NCI-H2107 treated with DMSO at 0.1 percent for 48 hours (cell line): ENCODE measurements around the gene SENP1.
"Not testable (repeated sequence)": the region's sequence is repeated elsewhere in the genome, so short reads cannot be mapped to it uniquely, and the experiment has no call there.

ENCODE experiments used
- DNase-seq: peaks from one replicate; lab custom pipeline; 2025; ENCODE audit not compliant: unreplicated experiment; lab: John Stamatoyannopoulos, UW

SENP1 gene

GRCh38 chr12:48115957-48116356 is 10.1 kb upstream of the SENP1 start:
- no peak for DNase-seq

GRCh38 chr12:48111312-48111693 is 5.4 kb upstream of the SENP1 start:
- not testable (repeated sequence) for DNase-seq

- no peak for DNase-seq
Observed at GRCh38 chr12:48110691-48111311, 4.9 kb upstream of the SENP1 start.

- DNase-seq = no peak
Observed at GRCh38 chr12:48109424-48109823, 3.5 kb upstream of the SENP1 start.

DNA sequence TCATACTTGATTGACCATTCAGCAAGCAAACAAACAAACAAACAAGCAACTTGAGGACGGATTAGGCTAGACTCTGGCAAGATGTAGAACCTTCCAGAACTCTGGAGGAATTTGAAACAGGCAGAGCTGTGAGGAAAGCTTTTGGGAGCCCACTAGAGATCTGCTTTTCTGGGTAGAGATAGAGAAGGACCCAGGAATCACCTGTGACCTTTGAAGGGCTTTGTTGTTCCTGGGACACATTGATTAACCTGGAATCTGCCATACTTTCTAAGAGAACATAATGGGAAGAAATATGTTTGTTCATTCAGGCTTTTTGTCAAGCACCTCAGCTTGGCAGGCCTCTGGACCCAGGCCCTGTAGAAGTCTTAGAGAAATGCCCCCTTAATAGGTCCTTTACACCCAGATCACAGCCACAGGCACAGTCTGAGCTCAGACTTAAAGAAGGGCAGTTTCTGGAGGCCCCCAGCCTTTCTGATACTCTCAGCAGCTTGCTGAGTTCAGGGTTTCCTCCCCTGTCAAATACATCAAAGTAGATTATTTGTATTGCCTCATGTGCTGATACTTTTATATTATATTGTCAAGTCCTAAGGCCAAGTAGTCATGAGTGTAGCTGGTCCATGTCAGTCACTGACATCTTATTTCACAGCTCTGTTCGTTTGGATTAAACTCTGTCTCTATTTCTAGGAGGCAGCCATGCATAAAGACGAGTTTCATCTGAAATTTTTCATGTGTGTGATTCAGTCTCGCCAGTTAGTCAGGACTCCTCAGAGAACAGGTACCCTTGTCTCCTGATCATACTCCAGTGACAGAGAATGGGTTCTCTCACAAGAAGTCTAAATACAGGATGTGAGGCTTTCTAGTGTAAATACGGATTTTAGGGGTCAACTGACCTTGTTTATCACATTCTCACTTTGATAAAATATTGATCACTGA is 1.1 kb upstream of the SENP1 start:
- no peak for DNase-seq

GRCh38 chr12:48105321-48105866 is 485 bp downstream of the SENP1 start:
- peak; percentile 14 for DNase-seq

GRCh38 chr12:48104531-48104930 is 1.3 kb downstream of the SENP1 start:
- DNase-seq = no peak

DNA sequence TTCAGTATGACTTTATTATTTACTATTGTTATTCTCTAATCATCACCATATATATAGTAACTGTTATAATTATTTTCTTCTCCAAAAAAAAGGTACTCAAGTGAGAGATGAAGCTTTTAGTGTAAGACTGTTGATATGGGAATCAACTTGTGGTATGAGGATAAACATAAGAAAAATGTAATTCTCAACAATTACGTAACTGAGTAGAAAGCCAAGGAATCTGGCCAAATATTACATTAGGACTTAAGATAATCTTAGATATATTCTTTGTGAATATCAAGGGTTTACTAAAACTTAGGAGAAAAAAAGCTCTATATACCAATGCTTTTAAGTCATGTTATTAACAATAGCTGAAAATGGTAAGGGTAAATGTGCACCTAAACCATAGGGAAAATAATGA is 13.3 kb downstream of the SENP1 start:
- DNase-seq = no peak

DNA sequence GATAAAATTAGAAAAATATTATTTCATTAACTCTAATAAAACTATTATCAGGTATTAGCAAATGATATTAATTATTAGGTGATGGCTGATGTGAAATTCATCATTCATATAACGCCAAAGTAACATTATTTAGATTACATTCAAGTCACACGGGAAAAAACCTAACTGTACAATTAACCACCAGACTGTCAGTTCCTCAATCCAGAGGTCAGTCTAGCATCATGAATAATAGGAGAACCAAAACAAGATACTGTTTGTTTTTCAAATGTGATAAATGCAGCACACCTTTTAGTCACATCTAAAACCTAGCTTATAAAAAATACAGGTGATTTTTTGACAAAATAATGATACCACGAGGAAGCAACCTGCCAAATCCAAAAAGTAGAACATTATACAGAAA is 19.6 kb downstream of the SENP1 start:
- no peak for DNase-seq

GRCh38 chr12:48084841-48085460 is 20.9 kb downstream of the SENP1 start:
- DNase-seq = no peak

DNA sequence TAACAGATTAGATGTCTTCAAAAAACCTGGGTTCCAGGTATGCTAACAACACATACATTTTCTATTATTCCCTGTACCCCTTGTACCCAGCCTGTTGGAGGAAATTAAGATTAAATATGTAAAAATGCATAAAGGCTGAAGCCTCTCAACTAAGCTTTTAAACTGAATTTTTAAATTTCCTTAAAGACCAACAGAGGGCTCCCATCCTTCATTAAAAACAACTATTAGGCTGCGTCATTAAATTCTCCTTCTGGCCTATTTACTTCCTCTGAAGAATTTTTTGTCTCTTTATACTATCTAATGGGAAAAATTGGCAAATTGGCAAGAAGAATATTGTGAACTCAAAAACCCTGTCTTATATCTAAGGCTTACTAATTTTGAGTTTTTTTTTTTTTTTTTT is 21.8 kb downstream of the SENP1 start:
- no peak for DNase-seq

GRCh38 chr12:48080821-48081220 is 25.1 kb downstream of the SENP1 start:
- DNase-seq = no peak

DNA sequence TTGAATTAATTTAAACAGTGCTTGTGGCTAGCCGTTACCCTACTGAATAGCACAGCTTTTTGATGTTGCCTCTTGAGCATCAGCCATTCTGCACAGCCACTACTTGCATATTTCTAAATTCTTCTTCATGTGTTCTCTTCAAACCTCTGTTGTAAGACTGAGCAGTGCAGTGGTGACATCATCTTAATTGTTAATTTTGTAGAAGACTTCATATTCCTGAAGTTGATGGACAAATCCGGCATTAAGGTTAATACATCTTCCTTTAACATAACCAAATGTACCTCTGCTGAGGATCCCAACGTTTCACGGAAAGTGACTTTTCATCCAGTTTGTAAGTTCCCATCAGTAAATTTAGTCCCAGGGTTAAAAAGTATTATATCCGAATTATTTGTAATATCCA is 25.6 kb downstream of the SENP1 start:
- no peak for DNase-seq

GRCh38 chr12:48078901-48079300 is 27.0 kb downstream of the SENP1 start:
- no peak for DNase-seq

DNA sequence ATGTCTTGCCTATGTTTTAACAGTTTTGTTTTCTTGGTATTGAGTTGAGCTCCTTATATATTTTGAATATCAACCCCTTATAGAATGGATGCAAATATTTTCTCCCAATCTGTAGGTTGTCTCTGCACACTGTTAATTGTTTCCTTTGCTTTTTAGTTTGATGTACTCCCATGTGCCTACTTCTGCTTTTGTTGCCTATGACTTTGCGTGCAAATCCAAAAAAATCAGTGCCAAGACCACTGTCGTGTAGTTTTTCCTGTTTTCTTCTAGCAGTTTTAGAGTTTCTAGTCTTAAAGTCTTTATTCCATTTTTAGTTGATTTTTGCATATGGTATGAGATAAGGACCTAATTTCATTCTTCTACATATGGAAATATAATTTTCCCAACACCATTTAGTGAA is 28.8 kb downstream of the SENP1 start:
- no peak for DNase-seq

DNA sequence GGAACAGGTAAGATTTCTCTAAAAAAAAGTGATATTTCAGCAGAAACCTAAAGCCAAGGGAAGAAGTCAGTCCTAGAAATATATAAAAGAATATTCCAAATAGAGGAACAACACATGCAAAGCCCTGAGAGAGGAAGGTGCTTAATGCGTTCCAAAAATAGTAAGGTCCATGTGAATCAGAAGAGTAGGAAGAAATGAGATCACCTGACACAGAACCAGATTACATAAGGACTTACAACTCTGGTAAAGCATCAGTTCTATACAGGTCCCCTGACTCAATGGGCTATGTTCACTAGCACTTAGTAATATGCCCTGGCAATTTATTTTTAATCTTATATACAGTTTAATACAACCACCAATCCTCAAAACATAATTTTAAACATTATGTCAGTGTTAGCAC is 30.0 kb downstream of the SENP1 start:
- DNase-seq = no peak

DNA sequence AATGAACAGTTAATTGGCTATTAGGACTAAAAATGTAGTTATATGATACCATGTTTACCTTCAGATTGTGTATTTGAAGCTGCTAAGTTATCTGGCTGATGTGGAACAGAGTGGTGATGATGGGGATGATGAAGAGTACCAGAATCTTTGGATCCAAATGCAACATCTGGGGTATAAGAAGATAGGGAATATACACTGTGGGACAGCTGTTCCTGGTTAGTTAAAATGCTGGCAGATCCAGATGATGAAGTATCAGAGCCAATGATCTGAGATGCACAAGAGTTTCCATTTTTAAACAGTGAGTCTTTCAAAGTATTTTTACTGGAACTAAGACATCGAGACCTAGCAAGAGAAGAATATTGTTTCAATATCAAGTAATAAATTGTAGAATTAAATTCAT is 31.6 kb downstream of the SENP1 start:
- DNase-seq = no peak

DNA sequence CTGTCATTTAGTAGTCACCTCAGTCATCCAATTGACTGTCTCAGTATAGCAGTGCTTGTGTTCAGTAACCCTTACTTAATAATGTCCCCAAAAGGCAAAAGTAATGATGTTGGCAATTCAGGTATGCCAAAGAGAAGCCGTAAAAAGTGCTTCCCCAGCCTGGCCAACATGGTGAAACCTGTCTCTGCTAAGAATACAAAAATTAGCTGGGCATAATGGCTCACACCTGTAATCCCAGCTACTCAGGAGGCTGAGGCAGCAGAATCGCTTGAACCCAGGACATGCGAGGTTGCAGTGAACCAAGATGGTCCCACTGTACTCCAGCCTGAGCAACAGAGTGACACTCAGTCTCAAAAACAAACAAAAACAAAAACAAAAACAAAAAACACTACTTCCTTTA is 33.6 kb downstream of the SENP1 start:
- no peak for DNase-seq

- DNase-seq = no peak
Observed at GRCh38 chr12:48071808-48072207, 34.1 kb downstream of the SENP1 start.

DNA sequence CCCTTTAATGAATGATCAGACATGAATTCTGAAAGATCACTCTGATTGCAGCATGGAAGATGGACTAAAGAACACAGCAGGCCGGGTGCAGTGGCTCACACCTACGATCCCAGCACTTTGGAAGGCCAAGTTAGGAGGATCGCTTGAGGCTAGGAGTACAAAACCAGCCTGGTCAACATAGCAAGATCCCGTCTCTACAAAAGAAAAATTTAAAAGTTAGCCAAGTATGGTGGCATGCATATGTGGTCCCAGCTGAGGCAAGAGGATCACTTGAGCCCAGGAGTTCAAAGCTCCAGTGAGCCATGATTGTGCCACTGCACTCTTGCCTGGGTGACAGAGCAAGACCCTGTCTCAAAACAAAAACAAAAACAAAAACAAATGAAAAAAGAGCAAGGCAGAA is 35.1 kb downstream of the SENP1 start:
- no peak for DNase-seq

GRCh38 chr12:48070033-48070432 is 35.8 kb downstream of the SENP1 start:
- no peak for DNase-seq

GRCh38 chr12:48069241-48069640 is 36.6 kb downstream of the SENP1 start:
- no peak for DNase-seq
